GM12801 (cell line): Measurements from ENCODE around the gene RNF187.

Experiments used
- CTCF ChIP-seq: IDR thresholded peaks from one replicate; pipeline ENCODE4 v1.5.1; 2011; ENCODE audit warnings: control low read depth; ENCODE audit not compliant: insufficient read length; ENCODE audit errors: extremely low read depth

Gene RNF187

GRCh38 chr1:228510101-228510802, 23.1 kb downstream of the RNF187 start:
- TF ChIP-seq CTCF = no peak

GRCh38 chr1:228510803-228511413, 23.7 kb downstream of the RNF187 start:
- no peak for TF ChIP-seq CTCF

- no peak for TF ChIP-seq CTCF
Measured at GRCh38 chr1:228511546-228512445, 24.6 kb downstream of the RNF187 start.

- no peak for TF ChIP-seq CTCF
Measured at GRCh38 chr1:228512781-228513198, 25.6 kb downstream of the RNF187 start.

- no peak for TF ChIP-seq CTCF
Measured at GRCh38 chr1:228513236-228513900, 26.2 kb downstream of the RNF187 start.

- no peak for TF ChIP-seq CTCF
Measured at GRCh38 chr1:228514421-228514820, 27.2 kb downstream of the RNF187 start.
